OCI-LY3 (cell line): ENCODE measurements around the gene PTPN20.

Experiments used
- H2AFZ ChIP-seq: fragments of 200-600, 300-600 bp; shearing (Covaris generic); 2 replicates; pipeline ENCODE4 v1.6.0; 2014; ENCODE audit warnings: antibody characterized with exemption, low read depth, low read length
- H3K27ac ChIP-seq: fragments of 200-600, 300-600 bp; sonication (generic); 2 replicates; pipeline ENCODE4 v1.5.1; 2014; ENCODE audit warnings: mild to moderate bottlenecking, low read length, moderate library complexity, mixed read lengths
- H3K27me3 ChIP-seq: fragments of 200-600, 300-600 bp; sonication (generic); 2 replicates; pipeline ENCODE4 v1.6.1; 2014; ENCODE audit warnings: low read depth, low read length, mixed read lengths
- H3K36me3 ChIP-seq: fragments of 200-600, 300-600 bp; sonication (generic); replicated peaks from 2 replicates; pipeline ENCODE3; 2014; ENCODE audit warnings: low read depth, low read length, mixed read lengths
- H3K4me1 ChIP-seq: fragments of 300-600, 200-600 bp; sonication (generic); 2 replicates; pipeline ENCODE4 v1.6.1; 2014; ENCODE audit warnings: low read length, mixed read lengths
- H3K4me2 ChIP-seq: fragments of 200-600, 300-600 bp; sonication (generic); 2 replicates; pipeline ENCODE4 v1.6.1; 2014; ENCODE audit warnings: low read length, mixed read lengths
- H3K4me3 ChIP-seq: fragments of 300-600, 200-600 bp; sonication (generic); 2 replicates; pipeline ENCODE4 v1.5.1; 2014; ENCODE audit warnings: antibody characterized with exemption, mild to moderate bottlenecking, low read length, moderate library complexity
- H3K79me2 ChIP-seq: fragments of 300-600, 200-600 bp; shearing (Covaris generic); 2 replicates; pipeline ENCODE4 v1.6.1; 2014; ENCODE audit warnings: mild to moderate bottlenecking, low read length, mixed read lengths
- H3K9ac ChIP-seq: fragments of 300-600, 200-600 bp; shearing (Covaris generic); 2 replicates; pipeline ENCODE4 v1.6.0; 2014; ENCODE audit warnings: mild to moderate bottlenecking, low read length, moderate library complexity
- H3K9me3 ChIP-seq: fragments of 200-600, 300-600 bp; shearing (Covaris generic); 2 replicates; pipeline ENCODE4 v1.6.1; 2014; ENCODE audit warnings: low read length, mixed read lengths; ENCODE audit not compliant: insufficient read depth
- H4K20me1 ChIP-seq: fragments of 200-600, 300-600 bp; sonication (generic); 2 replicates; pipeline ENCODE4 v1.6.1; 2016; ENCODE audit warnings: low read length, mixed read lengths; ENCODE audit not compliant: insufficient read depth
- EZH2phosphoT487 ChIP-seq: fragments of 200-600 bp; shearing (Covaris generic); IDR thresholded peaks from 2 replicates; pipeline ENCODE4 v1.6.1; 2018; ENCODE audit warnings: antibody characterized with exemption, mixed run types, low read depth
- TF ChIP-seq, protein P1 (sequence below): fragments of 200-600, 300-600 bp; sonication (generic); IDR thresholded peaks from 2 replicates; pipeline ENCODE4 v1.5.1; 2014; ENCODE audit warnings: antibody characterized with exemption, low read length, low read depth

Gene PTPN20

DNA sequence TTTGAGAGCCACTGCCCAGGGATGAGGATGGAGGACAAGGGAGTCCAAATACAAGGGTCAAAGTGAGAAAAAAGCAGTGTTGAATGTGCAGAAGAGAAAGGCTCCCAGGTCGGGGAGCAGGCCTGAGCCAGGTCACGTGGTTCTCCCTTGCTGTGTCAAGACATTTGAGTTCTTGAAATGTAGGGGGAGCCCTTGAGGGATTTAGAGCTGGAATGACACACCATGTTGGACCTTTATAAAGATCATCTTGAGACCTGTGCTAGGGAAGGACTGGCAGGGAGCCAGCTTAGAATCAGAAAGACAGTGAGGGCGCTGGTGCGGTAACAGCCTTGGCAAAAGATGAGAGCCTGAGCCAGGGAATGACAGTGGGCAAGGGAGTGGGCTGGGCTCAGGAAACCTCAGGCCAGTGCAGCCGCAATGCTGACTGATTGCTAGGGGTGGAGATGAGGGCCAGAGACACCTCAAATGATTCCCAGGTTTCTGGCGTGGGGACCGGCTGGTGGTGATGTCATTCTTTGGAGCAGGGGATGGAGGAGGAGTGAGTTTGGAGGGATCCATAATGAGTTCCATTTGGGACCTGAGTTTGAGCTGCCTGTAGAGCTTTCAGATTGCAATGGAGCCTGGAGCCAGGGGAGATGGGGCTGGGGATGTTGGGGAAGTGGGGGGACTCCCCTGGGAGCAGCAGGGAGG is 120.1 kb downstream of the PTPN20 start:
- no peaks in the 10 kb centered on the region for H3K27me3 ChIP-seq
- no peak overlapping the region for H2AFZ ChIP-seq
- H3K79me2 ChIP-seq, result no peaks in the 10 kb centered on the region
- no peak overlapping the region for H3K27ac ChIP-seq
- H3K9ac ChIP-seq, result no peak overlapping the region
- H3K36me3 ChIP-seq, result no peaks in the 10 kb centered on the region
- no peak for TF ChIP-seq EZH2phosphoT487
- TF ChIP-seq, protein P1, sequence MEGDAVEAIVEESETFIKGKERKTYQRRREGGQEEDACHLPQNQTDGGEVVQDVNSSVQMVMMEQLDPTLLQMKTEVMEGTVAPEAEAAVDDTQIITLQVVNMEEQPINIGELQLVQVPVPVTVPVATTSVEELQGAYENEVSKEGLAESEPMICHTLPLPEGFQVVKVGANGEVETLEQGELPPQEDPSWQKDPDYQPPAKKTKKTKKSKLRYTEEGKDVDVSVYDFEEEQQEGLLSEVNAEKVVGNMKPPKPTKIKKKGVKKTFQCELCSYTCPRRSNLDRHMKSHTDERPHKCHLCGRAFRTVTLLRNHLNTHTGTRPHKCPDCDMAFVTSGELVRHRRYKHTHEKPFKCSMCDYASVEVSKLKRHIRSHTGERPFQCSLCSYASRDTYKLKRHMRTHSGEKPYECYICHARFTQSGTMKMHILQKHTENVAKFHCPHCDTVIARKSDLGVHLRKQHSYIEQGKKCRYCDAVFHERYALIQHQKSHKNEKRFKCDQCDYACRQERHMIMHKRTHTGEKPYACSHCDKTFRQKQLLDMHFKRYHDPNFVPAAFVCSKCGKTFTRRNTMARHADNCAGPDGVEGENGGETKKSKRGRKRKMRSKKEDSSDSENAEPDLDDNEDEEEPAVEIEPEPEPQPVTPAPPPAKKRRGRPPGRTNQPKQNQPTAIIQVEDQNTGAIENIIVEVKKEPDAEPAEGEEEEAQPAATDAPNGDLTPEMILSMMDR, result no peak
- H3K9me3 ChIP-seq, result no peaks in the 10 kb centered on the region
- no peak overlapping the region for H3K4me2 ChIP-seq
- H3K4me1 ChIP-seq, result peaks cover 14% of the 10 kb centered on the region
- no peaks in the 10 kb centered on the region for H4K20me1 ChIP-seq
- H3K4me3 ChIP-seq, result no peak overlapping the region

DNA sequence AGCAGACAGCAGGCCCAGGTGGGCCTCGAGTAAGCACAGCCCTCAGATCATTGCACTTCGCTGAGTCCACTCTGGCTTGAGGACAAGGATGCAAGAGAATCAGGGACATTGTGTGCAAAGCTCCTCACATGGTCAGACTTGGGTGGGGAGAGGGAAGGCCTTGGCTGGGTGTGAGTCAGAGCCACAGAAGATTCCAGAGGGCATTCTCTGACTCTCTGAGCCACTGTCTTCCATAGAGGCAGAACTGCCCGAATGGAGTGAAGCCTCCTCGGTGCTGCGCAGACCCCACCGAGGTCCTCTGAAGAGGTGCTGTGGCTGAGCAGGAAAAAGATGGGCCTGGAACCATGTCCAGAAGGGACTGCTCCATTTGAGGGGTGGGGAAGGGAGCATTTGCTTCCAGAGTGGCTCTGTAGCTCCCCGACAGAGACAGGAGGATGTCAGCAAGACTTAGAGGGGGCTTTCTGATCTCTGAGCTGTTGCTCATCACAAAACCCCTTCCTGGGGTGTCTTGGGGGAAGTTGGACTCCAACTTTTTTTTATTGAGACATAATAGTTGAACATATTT is 120.8 kb downstream of the PTPN20 start:
- Histone ChIP-seq H3K27ac (no peak overlapping the region), H2AFZ (no peak overlapping the region), H4K20me1 (no peaks in the 10 kb centered on the region), H3K9me3 (no peaks in the 10 kb centered on the region), H3K36me3 (no peaks in the 10 kb centered on the region), H3K4me2 (no peak overlapping the region), H3K4me3 (no peak overlapping the region), H3K79me2 (no peaks in the 10 kb centered on the region), H3K4me1 (peaks cover 14% of the 10 kb centered on the region), H3K27me3 (no peaks in the 10 kb centered on the region), H3K9ac (no peak overlapping the region)
- TF ChIP-seq, protein P1, result no peak
- TF ChIP-seq EZH2phosphoT487, result no peak

DNA sequence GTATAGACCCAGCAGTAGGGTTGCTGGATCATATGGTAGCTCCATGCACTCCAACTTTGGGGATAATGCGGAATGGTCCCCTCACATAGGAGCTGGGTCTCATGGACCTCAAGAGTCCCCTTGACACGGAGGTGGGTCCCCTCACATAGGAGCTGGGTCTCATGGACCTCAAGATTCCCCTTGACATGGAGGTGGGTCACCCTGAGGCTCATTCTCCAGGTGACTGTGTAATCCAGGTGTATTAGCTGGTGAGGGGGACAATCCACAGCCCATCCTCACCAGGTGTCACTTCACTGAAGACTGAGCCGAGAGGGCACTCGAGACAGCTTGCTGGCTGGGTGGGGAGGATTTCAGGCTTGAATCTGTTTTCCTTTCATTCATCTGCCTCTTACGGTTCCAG is 121.9 kb downstream of the PTPN20 start:
- no peaks in the 10 kb centered on the region for H3K9me3 ChIP-seq
- H3K79me2 ChIP-seq, result no peaks in the 10 kb centered on the region
- H3K4me1 ChIP-seq, result peaks cover 14% of the 10 kb centered on the region
- H3K9ac ChIP-seq, result no peak overlapping the region
- no peak overlapping the region for H3K27ac ChIP-seq
- no peak overlapping the region for H3K4me2 ChIP-seq
- TF ChIP-seq, protein P1, result no peak
- TF ChIP-seq EZH2phosphoT487, result no peak
- H3K36me3 ChIP-seq, result no peaks in the 10 kb centered on the region
- no peaks in the 10 kb centered on the region for H4K20me1 ChIP-seq
- no peaks in the 10 kb centered on the region for H3K27me3 ChIP-seq
- H3K4me3 ChIP-seq, result no peak overlapping the region
- no peak overlapping the region for H2AFZ ChIP-seq

DNA sequence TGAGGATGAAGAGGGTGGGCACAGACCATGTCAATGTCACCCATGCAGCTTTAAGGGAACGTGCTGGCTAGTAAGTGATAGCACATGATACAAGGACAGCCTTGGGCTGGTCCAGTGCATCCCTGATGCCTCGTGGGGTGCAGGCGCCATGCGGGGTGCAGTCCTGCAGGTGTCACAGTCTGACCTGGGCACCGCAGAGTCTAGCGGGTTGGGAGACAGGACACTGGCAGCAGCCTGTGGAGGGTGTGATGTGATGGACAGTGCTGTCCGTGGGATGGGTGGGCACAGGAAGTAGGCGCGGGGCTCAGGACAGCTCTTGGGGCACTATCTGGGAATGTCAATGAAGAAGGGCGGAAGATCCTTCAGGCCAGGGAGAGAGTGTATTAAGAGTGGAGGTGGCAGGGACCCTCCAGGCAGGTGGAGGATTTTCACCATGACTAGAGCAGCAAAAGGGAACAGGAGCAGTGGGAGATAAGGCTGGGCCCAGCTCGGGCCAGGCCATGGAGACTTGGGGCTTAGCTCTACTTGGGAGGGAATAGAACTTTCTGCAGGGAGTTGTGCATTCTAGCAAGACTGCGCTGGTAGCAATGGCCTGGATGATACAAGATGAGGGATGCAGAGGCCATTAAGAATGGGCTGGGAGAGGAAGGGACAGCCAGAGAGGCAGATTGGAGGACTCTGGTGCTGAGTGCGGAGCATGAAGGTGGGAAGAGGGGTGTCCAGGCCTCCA is 122.5 kb downstream of the PTPN20 start:
- no peak overlapping the region for H3K4me3 ChIP-seq
- H3K36me3 ChIP-seq, result no peaks in the 10 kb centered on the region
- TF ChIP-seq, protein P1, result no peak
- TF ChIP-seq EZH2phosphoT487, result no peak
- H3K9ac ChIP-seq, result no peak overlapping the region
- peaks cover 14% of the 10 kb centered on the region for H3K4me1 ChIP-seq
- no peak overlapping the region for H2AFZ ChIP-seq
- no peaks in the 10 kb centered on the region for H3K9me3 ChIP-seq
- no peaks in the 10 kb centered on the region for H3K79me2 ChIP-seq
- no peak overlapping the region for H3K4me2 ChIP-seq
- H3K27ac ChIP-seq, result no peak overlapping the region
- no peaks in the 10 kb centered on the region for H4K20me1 ChIP-seq
- no peaks in the 10 kb centered on the region for H3K27me3 ChIP-seq
